Hypothalamus (tissue), 51 donors: ENCODE results near the gene GRK1.

Experiments used
- DNase-seq, 51 donors: peaks; one replicate each; lab custom pipeline; 2025; lab: John Stamatoyannopoulos, UW

The GRK1 gene

GRCh38 chr13:113631341-113632095 lies 35.5 kb upstream of the GRK1 start:
- no peak for DNase-seq

DNA sequence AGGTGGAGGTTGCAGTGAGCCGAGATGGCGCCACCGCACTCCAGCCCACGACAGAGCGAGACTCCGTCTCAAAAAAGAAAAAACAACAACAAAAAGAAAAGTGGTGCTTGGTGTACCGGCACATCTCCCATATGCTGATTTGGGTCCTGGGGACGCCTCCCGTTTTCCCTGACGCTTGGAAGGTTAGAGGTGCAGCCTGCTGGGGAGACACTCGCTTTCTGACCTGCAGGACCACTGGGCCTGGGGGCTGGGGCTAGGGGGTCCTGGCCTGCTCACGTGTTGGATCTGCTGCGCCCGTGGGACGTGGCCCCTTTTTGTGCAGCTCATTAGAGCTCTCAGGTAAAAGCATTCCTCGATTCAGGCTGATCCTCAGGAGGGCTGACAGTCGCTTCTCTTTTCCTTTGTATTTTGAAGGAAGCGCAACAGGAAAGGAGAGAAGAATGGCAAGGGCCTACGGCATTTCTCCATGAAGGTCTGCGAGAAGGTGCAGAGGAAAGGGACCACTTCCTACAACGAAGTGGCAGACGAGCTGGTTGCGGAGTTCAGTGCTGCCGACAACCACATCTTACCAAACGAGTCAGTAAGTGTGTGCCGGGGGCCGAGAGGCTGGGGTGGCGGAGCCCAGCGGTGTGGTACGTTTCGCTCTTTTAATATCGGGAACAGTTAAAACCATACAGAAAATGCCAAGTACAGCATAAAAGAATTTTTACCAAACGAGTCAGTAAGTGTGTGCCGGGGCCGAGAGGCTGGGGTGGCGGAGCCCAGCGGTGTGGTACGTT lies 34.1 kb upstream of the GRK1 start:
- DNase-seq = no peak

GRCh38 chr13:113633485-113633873 lies 33.5 kb upstream of the GRK1 start:
- no peak for DNase-seq

GRCh38 chr13:113634279-113635047 lies 32.6 kb upstream of the GRK1 start:
- DNase-seq = no peak

DNA sequence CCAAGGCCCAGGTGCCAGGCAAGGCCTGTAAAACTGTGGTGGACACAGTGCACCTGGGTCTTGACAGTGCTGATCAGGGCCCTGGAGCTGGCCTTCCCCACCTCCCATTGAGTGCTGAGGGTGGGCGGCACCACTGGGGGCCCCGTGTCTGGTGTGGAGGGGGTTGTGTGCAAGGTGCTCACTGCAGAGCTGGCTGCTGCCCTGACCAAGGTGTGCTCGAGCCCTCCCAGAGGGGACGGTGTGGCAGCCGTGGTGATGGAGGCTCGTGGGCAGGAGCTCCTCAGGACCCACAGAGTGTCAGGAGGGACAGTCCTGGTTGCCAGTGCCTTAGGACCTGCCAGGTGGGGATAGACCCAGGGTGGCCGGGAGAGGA lies 32.0 kb upstream of the GRK1 start:
- no peak for DNase-seq

DNA sequence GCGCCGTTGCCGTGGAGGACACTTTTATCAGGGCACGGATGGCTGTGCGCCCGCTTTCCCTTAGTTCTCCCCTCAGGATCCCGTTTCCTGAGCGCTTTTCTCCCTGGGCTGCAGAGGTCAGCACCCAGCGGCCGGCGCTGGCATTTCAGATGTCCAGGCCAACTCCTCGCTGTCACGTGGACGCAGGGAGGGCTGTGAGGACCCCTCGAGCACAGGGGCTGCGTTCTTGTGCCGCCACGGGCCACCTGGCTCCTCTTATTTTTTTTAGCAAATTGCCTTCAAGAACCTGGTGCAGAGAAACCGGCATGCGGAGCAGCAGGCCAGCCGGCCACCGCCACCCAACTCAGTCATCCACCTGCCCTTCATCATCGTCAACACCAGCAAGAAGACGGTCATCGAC lies 31.3 kb upstream of the GRK1 start:
- no peak for DNase-seq

GRCh38 chr13:113636266-113636963 lies 30.6 kb upstream of the GRK1 start:
- no peak for DNase-seq

DNA sequence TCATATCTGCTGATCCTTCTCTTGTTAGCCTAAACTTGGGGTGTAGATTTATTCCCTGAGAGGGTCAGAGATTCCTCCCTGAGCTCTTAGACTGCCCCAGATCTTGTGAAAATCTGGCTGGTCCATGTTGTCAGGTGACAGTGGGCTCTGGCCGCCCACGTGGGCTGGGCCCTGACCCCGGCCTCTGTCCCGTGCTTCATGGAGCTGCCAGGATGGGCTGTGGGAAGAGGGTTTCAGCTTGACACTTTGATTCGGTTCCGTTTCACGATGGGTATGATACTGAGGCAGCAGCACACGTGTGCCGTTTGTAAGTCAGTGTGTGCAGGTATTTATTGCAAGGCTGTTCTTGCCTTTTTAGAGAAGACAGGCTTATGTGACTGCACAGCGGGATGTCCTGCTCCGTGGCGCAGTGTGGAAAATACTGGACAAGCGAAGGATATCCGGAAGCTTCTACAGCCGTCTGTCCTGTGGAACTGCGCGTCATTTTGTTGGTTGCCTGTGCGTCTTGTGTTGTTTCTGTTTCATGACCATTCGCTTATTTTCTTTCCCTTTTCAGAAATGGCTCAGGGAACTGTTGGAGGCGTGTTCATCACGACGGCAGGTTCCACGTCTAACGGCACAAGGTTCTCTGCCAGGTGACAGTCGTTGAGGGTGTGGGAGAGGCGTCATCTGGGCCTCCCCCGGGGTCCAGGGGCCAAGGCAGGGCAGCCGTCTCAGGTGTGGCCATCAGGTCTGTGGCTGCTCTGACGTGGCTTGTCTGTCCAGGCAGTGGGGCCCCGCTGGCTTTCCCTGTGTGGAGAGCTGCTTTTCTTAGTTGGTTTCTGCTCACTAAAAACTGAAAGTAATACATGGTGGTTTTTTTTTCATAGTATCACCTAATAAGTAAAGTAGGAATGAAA lies 29.5 kb upstream of the GRK1 start:
- no peak for DNase-seq

- no peak for DNase-seq
Observed at GRCh38 chr13:113638173-113638746, 28.8 kb upstream of the GRK1 start.

GRCh38 chr13:113638806-113639205 lies 28.2 kb upstream of the GRK1 start:
- no peak for DNase-seq

DNA sequence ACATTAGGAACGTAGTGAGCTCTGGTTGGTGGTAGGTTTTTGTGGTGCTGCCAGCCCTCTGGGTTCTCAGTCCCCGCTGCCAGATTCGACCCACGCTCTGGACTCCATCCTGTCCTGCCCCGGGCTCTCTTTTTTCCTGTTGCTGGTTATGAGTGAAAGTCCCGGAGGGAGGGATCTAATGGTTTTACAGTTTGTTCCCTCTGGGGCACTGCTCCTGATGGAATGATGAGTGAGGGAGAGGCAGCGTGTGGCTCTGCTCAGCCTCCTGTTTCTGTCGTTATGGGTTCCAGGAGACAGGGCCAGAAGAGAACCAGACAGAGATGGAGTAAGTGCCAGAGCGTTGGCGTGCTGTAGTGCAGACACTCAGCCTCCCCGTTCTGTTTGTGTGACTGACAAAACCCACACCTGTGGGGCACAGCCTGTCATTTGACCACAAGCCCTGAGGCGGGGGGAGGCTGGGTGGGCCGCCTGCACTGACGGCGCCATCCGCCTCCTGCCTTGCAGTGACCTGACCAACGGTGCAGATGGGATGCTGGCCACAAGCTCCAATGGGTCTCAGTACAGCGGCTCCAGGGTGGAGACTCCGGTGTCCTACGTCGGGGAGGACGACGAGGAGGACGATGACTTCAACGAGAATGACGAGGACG lies 27.3 kb upstream of the GRK1 start:
- no peak for DNase-seq

- no peak for DNase-seq
Observed at GRCh38 chr13:113641426-113641825, 25.6 kb upstream of the GRK1 start.

DNA sequence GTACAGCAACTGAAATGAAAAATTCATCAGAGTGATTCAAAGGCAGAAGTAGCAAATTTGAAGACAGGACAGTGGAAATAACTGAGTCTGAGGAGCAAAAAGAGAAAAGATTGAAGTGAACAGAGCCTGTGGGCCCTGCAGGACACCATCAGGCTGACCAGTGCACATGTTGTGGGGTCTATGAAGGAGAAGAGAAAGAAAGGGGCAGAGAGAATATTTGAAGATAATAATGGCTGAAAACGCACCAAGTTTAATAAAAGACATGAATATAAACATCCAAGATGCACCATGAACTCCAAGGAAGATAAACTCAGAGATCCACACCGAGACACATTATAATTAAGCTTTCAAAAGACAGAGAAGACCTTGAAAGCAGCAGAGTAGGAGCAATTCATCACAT lies 24.5 kb upstream of the GRK1 start:
- DNase-seq = no peak

DNA sequence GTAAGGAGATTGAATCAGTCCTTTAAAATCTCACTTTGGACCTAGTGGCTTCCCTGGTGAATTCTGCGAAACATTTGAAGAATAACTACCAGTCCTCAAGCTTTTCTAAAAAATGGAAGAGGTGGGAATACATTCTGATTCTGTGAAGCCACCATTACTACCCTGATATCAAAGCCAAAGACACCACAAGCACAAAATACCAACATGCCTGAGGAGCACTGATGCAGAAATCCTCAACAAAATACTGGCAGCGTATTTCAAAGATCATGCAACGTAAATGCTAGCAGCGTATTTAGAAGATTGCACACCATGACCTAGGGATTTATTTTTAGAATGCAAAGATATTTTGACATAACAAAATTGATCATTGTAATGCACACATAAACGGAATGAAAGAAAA lies 23.4 kb upstream of the GRK1 start:
- DNase-seq = no peak

- DNase-seq = no peak
Observed at GRCh38 chr13:113644800-113645199, 22.2 kb upstream of the GRK1 start.

DNA sequence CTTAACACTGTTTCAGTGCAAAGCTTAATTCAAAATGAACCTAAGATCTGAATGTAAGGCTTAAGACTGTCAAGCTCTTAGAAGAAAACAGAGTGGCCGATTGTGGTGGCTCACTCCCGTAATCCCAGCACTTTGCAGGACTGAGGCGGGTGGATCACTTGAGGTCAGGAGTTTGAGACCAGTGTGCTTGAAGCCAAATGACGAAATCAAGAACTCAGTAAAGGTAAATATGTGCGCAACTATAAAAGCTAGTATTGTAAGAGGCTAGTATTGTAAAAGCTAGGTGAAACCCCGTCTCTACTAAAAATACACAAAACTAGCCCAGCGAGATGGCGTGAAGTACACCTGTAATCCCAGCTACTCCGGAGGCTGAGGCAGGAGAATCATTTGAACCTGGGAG lies 21.7 kb upstream of the GRK1 start:
- no peak for DNase-seq

- no peak for DNase-seq
Observed at GRCh38 chr13:113646376-113646775, 20.6 kb upstream of the GRK1 start.

DNA sequence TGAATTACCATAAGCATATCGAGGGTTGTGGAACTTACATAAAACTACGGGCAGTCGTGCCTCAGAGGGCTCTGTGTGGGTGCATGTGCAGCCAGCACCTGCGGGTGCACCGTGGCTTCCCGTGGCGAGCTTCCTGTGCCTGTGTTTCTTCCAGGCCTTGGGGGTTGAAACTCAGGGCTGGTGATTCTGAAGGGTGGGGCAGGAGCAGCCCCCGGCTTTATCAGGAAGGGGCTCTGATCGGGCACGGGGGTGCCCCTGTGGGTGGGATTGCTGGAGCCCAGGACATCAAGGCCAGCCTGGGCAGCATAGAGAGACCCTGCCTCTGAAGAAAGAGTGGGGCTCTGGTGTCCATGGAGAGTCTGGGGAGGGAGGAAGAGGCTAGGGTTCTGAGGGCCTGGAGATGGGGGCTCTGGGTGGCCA lies 20.1 kb upstream of the GRK1 start:
- DNase-seq = no peak
